HCT116 (cell line): ENCODE data around the gene TNS3.

Experiments
- EGR1 ChIP-seq: IDR thresholded peaks from 2 replicates; pipeline ENCODE4 v1.6.1; 2012; ENCODE audit warnings: low read depth
- MAX ChIP-seq: IDR thresholded peaks from 2 replicates; pipeline ENCODE4 v1.6.1; 2012
- POLR2A ChIP-seq: IDR thresholded peaks from 2 replicates; pipeline ENCODE4 v1.7.0; 2011; ENCODE audit warnings: borderline replicate concordance; ENCODE audit not compliant: insufficient read depth, insufficient read length; ENCODE audit errors: extremely low read depth
- POLR2AphosphoS5 ChIP-seq: IDR thresholded peaks from 2 replicates; pipeline ENCODE4 v1.6.1; 2011; ENCODE audit warnings: mild to moderate bottlenecking, low read depth, low read length, moderate library complexity
- TCF7L2 ChIP-seq: IDR thresholded peaks from 2 replicates; pipeline ENCODE4 v1.7.0; 2011; ENCODE audit warnings: borderline replicate concordance, inconsistent platforms; ENCODE audit not compliant: insufficient read depth, insufficient read length; ENCODE audit errors: extremely low read depth
- TF ChIP-seq, protein P1 (sequence below), 3 experiments: fragments of 200-600 bp in 1 of 3; sonication (generic) in 1 of 3; IDR thresholded peaks in 2 of 3; conservative IDR thresholded peaks in 1 of 3; 2 replicates each; pipeline ENCODE4 v1.5.1; 2012 to 2017; ENCODE audit warnings: low read depth in 2 of 3, low read length in 2 of 3, antibody characterized with exemption in 1 of 3, borderline replicate concordance in 1 of 3, control low read depth in 1 of 3, mild to moderate bottlenecking in 1 of 3, mixed read lengths in 1 of 3, mixed run types in 1 of 3, moderate library complexity in 1 of 3; ENCODE audit not compliant: insufficient read depth in 1 of 3
- TF ChIP-seq, protein P2 (sequence below): IDR thresholded peaks from 2 replicates; pipeline ENCODE4 v1.6.1; 2012

DNA sequence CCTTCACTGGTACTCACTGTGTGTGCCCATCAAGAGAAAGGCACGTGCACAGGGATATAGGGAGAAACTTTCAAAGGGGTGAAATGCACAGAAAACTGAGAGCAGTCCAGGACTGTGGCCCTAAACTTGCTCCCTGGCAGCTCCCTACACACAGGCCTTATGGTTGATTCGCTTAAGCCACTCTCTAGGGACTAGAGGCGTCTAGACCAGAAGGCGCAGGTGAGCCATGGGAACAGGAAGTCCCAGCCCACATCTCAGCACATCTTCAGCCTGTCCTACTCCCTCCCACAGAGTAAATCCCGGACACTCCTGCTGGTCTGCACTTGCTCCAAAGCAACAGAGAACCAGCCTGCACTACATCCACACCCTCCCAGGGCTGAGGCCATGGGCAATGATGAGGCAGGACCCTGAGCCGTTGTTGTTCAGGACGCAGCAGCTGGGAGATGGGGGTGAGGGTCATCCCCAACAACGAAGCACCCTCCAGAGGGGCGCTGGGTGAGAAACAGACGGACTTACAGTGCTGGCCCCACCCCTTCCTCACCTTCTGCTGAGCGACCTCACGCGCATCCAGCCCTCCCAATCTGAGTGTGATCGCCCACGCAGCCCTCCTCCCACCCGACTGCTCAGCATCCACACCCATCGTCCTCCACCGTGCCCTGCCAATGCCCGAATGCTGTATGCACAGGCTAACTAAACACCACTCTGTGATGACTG, 109.3 kb downstream of the TNS3 start:
- TF ChIP-seq, protein P1, sequence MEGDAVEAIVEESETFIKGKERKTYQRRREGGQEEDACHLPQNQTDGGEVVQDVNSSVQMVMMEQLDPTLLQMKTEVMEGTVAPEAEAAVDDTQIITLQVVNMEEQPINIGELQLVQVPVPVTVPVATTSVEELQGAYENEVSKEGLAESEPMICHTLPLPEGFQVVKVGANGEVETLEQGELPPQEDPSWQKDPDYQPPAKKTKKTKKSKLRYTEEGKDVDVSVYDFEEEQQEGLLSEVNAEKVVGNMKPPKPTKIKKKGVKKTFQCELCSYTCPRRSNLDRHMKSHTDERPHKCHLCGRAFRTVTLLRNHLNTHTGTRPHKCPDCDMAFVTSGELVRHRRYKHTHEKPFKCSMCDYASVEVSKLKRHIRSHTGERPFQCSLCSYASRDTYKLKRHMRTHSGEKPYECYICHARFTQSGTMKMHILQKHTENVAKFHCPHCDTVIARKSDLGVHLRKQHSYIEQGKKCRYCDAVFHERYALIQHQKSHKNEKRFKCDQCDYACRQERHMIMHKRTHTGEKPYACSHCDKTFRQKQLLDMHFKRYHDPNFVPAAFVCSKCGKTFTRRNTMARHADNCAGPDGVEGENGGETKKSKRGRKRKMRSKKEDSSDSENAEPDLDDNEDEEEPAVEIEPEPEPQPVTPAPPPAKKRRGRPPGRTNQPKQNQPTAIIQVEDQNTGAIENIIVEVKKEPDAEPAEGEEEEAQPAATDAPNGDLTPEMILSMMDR (IDR thresholded peaks at IDR 0.05 in 2 of 3, conservative IDR thresholded peaks at IDR 0.05 in 1 of 3; ENCODE audit: borderline replicate concordance in 1 of 3, insufficient read depth in 1 of 3, low read depth in 2 of 3, low read length in 2 of 3): no peak
- TF ChIP-seq MAX: no peak
- no peak for TF ChIP-seq POLR2AphosphoS5
- TF ChIP-seq TCF7L2: no peak
- no peak for TF ChIP-seq POLR2A
- TF ChIP-seq EGR1: no peak
- TF ChIP-seq, protein P2, sequence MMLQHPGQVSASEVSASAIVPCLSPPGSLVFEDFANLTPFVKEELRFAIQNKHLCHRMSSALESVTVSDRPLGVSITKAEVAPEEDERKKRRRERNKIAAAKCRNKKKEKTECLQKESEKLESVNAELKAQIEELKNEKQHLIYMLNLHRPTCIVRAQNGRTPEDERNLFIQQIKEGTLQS: no peak
